GM06990 (cell line): Measurements from ENCODE around the gene FLNB.

Source experiments
- DNase-seq: peaks from one replicate; pipeline ENCODE4 v3.0.0-alpha.2; 2011; ENCODE audit not compliant: insufficient read length; ENCODE audit errors: extremely low read depth
- H3K27me3 ChIP-seq: replicated peaks from 2 replicates; pipeline ENCODE4 v1.6.0; 2011; ENCODE audit warnings: low read length; ENCODE audit not compliant: control insufficient read depth, insufficient read depth
- H3K36me3 ChIP-seq: 2 replicates; pipeline ENCODE4 v1.5.1; 2011; ENCODE audit warnings: low read length; ENCODE audit not compliant: control insufficient read depth, insufficient read depth
- H3K4me3 ChIP-seq: replicated peaks from 2 replicates; pipeline ENCODE4 v1.5.1; 2011; ENCODE audit warnings: low read depth, mild to moderate bottlenecking, control low read depth, low read length
- CTCF ChIP-seq: IDR thresholded peaks from 2 replicates; pipeline ENCODE4 v1.5.1; 2011; ENCODE audit warnings: low read length, control low read depth, mild to moderate bottlenecking, inconsistent platforms; ENCODE audit not compliant: insufficient read depth, poor library complexity, severe bottlenecking

FLNB gene

GRCh38 chr3:58013099-58013498 lies 4.9 kb downstream of the FLNB start:
- TF ChIP-seq CTCF, result no peak
- Histone ChIP-seq H3K4me3 (no peak overlapping the region), H3K36me3 (no peaks in the 10 kb centered on the region), H3K27me3 (no peaks in the 10 kb centered on the region)
- DNase-seq, result no peak

- no peaks in the 10 kb centered on the region for H3K36me3 ChIP-seq
- TF ChIP-seq CTCF, result no peak
- H3K4me3 ChIP-seq, result no peak overlapping the region
- DNase-seq, result no peak
- no peaks in the 10 kb centered on the region for H3K27me3 ChIP-seq
Measured at GRCh38 chr3:58013973-58014649, 5.9 kb downstream of the FLNB start.

GRCh38 chr3:58015520-58015915 lies 7.3 kb downstream of the FLNB start:
- Histone ChIP-seq H3K36me3 (no peaks in the 10 kb centered on the region), H3K27me3 (no peaks in the 10 kb centered on the region), H3K4me3 (no peak overlapping the region)
- no peak for DNase-seq
- TF ChIP-seq CTCF, result no peak

- H3K4me3 ChIP-seq, result no peak overlapping the region
- DNase-seq, result no peak
- H3K36me3 ChIP-seq, result no peaks in the 10 kb centered on the region
- H3K27me3 ChIP-seq, result no peaks in the 10 kb centered on the region
- TF ChIP-seq CTCF, result no peak
Measured at GRCh38 chr3:58016710-58017109, 8.5 kb downstream of the FLNB start.

- Histone ChIP-seq H3K4me3 (no peak overlapping the region), H3K36me3 (no peaks in the 10 kb centered on the region), H3K27me3 (no peaks in the 10 kb centered on the region)
- TF ChIP-seq CTCF, result no peak
- no peak for DNase-seq
Measured at GRCh38 chr3:58018892-58019742, 10.9 kb downstream of the FLNB start.
